Tibial nerve (tissue), 3 donors: ENCODE measurements around the gene NEU4.

Experiments
- POLR2A ChIP-seq, 2 donors: fragments of 450-650 bp; IDR thresholded peaks; one replicate each; pipeline ENCODE4 v1.6.1; 2017; ENCODE audit warnings: antibody characterized with exemption in 2 of 2, mild to moderate bottlenecking in 2 of 2, moderate library complexity in 2 of 2
- TF ChIP-seq, protein P1 (sequence below), 5 experiments: fragments of 200-600 bp in 3 of 5; fragments of 450-650 bp in 2 of 5; sonication (generic) in 3 of 5; IDR thresholded peaks; one replicate each; pipeline ENCODE4 v1.5.1; 2016 to 2019; ENCODE audit warnings: antibody characterized with exemption in 5 of 5, mild to moderate bottlenecking in 3 of 5, moderate library complexity in 2 of 5

DNA sequence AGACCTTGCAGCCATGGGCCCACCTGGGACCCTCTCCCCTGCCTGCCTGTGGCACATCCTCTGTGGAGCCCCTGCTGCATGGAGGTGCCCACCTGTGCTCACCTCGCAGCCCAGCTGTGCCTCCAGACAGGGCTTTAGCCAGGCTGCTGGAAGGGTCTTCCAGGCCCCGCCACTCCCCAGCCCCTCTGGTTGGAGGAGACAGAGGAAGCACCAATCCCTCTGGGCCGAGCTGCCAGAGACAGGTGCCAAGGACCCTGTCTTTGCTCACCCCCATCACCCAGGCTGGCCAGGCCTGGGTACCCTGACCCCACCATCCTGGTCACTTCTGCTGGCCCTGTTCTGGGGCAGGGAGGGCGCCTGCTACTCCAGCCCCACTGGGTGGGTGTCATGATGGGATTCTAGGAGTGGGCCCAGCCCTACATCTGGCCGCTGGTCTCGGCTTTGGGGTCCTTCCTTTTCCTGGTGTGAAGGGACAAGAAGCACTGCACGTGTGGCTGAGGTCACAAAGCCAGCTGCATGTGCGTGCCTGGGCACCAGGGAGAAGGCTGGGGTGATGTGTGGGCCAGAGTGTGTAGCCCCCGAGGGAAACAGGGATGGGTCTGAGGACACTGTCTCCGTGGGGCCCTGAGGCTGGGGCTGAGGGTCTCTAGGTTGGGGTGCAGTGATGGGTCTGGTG lies 9.3 kb upstream of the NEU4 start:
- TF ChIP-seq, protein P1, sequence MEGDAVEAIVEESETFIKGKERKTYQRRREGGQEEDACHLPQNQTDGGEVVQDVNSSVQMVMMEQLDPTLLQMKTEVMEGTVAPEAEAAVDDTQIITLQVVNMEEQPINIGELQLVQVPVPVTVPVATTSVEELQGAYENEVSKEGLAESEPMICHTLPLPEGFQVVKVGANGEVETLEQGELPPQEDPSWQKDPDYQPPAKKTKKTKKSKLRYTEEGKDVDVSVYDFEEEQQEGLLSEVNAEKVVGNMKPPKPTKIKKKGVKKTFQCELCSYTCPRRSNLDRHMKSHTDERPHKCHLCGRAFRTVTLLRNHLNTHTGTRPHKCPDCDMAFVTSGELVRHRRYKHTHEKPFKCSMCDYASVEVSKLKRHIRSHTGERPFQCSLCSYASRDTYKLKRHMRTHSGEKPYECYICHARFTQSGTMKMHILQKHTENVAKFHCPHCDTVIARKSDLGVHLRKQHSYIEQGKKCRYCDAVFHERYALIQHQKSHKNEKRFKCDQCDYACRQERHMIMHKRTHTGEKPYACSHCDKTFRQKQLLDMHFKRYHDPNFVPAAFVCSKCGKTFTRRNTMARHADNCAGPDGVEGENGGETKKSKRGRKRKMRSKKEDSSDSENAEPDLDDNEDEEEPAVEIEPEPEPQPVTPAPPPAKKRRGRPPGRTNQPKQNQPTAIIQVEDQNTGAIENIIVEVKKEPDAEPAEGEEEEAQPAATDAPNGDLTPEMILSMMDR (IDR thresholded peaks at IDR 0.05), result no peak
- TF ChIP-seq POLR2A (IDR thresholded peaks at IDR 0.05), result no peak
